Fibroblast of lung (primary cell): ENCODE results near the gene LINGO3.

ENCODE experiments used
- CTCF ChIP-seq, 2 donors: IDR thresholded peaks in 1 of 2; conservative IDR thresholded peaks in 1 of 2; 1 replicate in 1 of 2; 2 replicates in 1 of 2; pipeline ENCODE4 v1.5.1; 2011 to 2012; ENCODE audit warnings: low read length in 2 of 2, control low read depth in 1 of 2, inconsistent platforms in 1 of 2, low read depth in 1 of 2, mild to moderate bottlenecking in 1 of 2
- EZH2 ChIP-seq: IDR thresholded peaks from 2 replicates; pipeline ENCODE4 v1.5.1; 2012; ENCODE audit warnings: low read length, control low read depth, mild to moderate bottlenecking; ENCODE audit errors: missing control alignments

GRCh38 chr19:2302319-2303210 lies 5.4 kb downstream of the LINGO3 start:
- no peak for TF ChIP-seq CTCF (conservative IDR thresholded peaks at IDR 0.05 in 1 of 2, IDR thresholded peaks at IDR 0.05 in 1 of 2; ENCODE audit: low read depth in 1 of 2, low read length in 2 of 2)
- TF ChIP-seq EZH2, result no peak
